ENCODE measurements around the gene BHLHE41.

GRCh38 chr12:26122681-26123481 is 2.0 kb downstream of the BHLHE41 start:
- TF ChIP-seq POLR2A (IDR thresholded peaks at IDR 0.05), result peak in 1 of 2 donors; percentile 5
- TF ChIP-seq, protein P1, sequence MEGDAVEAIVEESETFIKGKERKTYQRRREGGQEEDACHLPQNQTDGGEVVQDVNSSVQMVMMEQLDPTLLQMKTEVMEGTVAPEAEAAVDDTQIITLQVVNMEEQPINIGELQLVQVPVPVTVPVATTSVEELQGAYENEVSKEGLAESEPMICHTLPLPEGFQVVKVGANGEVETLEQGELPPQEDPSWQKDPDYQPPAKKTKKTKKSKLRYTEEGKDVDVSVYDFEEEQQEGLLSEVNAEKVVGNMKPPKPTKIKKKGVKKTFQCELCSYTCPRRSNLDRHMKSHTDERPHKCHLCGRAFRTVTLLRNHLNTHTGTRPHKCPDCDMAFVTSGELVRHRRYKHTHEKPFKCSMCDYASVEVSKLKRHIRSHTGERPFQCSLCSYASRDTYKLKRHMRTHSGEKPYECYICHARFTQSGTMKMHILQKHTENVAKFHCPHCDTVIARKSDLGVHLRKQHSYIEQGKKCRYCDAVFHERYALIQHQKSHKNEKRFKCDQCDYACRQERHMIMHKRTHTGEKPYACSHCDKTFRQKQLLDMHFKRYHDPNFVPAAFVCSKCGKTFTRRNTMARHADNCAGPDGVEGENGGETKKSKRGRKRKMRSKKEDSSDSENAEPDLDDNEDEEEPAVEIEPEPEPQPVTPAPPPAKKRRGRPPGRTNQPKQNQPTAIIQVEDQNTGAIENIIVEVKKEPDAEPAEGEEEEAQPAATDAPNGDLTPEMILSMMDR (IDR thresholded peaks at IDR 0.05), result peak in 8 of 12 donors; percentile 10 to 54 (median 34)
